ENCODE results near the gene EPC1.

The EPC1 gene

GRCh38 chr10:32246685-32247084, 100.3 kb downstream of the EPC1 start:
- TF ChIP-seq, protein P1, sequence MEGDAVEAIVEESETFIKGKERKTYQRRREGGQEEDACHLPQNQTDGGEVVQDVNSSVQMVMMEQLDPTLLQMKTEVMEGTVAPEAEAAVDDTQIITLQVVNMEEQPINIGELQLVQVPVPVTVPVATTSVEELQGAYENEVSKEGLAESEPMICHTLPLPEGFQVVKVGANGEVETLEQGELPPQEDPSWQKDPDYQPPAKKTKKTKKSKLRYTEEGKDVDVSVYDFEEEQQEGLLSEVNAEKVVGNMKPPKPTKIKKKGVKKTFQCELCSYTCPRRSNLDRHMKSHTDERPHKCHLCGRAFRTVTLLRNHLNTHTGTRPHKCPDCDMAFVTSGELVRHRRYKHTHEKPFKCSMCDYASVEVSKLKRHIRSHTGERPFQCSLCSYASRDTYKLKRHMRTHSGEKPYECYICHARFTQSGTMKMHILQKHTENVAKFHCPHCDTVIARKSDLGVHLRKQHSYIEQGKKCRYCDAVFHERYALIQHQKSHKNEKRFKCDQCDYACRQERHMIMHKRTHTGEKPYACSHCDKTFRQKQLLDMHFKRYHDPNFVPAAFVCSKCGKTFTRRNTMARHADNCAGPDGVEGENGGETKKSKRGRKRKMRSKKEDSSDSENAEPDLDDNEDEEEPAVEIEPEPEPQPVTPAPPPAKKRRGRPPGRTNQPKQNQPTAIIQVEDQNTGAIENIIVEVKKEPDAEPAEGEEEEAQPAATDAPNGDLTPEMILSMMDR (IDR thresholded peaks at IDR 0.05), result no peak
- H2AFZ ChIP-seq, result no peak overlapping the region
- no peaks in the 10 kb centered on the region for H3K4me1 ChIP-seq
- H3K9ac ChIP-seq, result no peak overlapping the region
- no peak overlapping the region for H3K4me2 ChIP-seq (ENCODE audit: low read length)
- no peaks in the 10 kb centered on the region for H3K79me2 ChIP-seq
- H3K27me3 ChIP-seq (ENCODE audit: control insufficient read depth, insufficient read depth, low read length), result no peaks in the 10 kb centered on the region
- no peaks in the 10 kb centered on the region for H3K9me3 ChIP-seq (ENCODE audit: control insufficient read depth, low read length)
- H3K36me3 ChIP-seq (ENCODE audit: control insufficient read depth, insufficient read depth, low read length), result no peaks in the 10 kb centered on the region
- H3K4me3 ChIP-seq (ENCODE audit: low read depth, low read length), result no peak overlapping the region
- no peak overlapping the region for H3K27ac ChIP-seq

- H3K4me1 ChIP-seq, result no peaks in the 10 kb centered on the region
- no peak overlapping the region for H3K4me2 ChIP-seq (ENCODE audit: low read length)
- H3K4me3 ChIP-seq (ENCODE audit: low read depth, low read length), result no peak overlapping the region
- H3K9me3 ChIP-seq (ENCODE audit: control insufficient read depth, low read length), result no peaks in the 10 kb centered on the region
- H2AFZ ChIP-seq, result no peak overlapping the region
- H3K9ac ChIP-seq, result no peak overlapping the region
- no peaks in the 10 kb centered on the region for H3K79me2 ChIP-seq
- H3K36me3 ChIP-seq (ENCODE audit: control insufficient read depth, insufficient read depth, low read length), result no peaks in the 10 kb centered on the region
- TF ChIP-seq, protein P1 (IDR thresholded peaks at IDR 0.05), result no peak
- no peaks in the 10 kb centered on the region for H3K27me3 ChIP-seq (ENCODE audit: control insufficient read depth, insufficient read depth, low read length)
- H3K27ac ChIP-seq, result no peak overlapping the region
These were observed 101.2 kb downstream of the EPC1 start for GRCh38 chr10:32245760-32246159.

DNA sequence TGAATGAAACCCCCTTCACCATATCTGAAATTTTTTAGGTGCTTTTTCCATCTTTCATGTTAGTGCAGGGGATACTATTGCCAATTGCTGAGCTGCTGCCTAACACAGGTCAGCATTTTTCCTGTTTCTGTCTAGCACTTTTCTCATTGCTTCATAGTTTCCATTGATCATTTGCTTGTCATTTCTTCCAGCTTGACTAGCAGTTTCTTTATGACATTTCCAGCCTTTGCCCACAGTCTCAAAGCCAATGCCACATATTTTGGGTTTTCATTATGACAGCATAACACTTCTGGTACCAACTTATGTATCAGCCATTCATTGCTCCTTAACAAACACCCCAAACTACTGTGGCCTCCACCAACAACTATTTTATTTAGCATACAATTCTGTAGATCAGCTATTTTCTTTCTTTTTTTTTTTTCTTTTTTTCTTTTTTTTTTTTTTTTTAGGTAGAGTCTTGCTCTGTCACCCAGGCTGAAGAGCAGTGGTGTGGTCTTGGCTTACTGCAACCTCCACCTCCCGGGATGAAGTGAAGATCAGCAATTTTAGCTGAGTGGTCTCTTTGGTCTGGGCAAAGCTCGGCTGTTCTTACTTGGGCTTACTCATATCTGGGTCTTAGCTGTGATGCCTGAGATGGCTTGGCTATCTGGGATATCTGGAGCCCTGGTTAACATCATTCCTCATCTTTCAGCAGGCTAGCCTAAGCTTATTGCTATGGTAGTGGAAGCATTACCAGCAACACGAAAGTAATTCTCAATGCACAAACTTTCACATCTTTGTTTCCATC, 102.3 kb downstream of the EPC1 start:
- Histone ChIP-seq H3K9me3 (ENCODE audit: control insufficient read depth, low read length) (no peaks in the 10 kb centered on the region), H3K36me3 (ENCODE audit: control insufficient read depth, insufficient read depth, low read length) (no peaks in the 10 kb centered on the region), H2AFZ (no peak overlapping the region)

DNA sequence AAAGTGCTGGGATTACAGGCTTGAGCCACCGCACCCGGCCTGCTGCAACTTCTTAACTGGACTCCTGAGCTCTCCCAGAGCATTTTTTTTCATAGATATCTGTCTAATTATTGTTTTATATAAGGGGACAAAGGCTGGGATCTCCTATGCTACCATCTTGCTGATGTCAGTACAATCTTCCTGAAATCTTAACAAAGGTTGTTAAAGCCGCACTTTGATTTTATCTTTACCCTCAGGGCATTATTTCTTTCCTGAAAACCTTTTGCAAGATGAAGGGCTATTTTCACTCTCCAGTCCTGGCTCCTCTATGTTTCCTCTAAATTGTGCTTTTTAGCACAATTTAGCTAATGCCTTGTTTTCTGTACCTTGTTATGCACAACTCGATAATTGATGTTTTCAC, 102.9 kb downstream of the EPC1 start:
- Histone ChIP-seq H2AFZ (no peak overlapping the region), H3K4me2 (ENCODE audit: low read length) (no peak overlapping the region), H3K36me3 (ENCODE audit: control insufficient read depth, insufficient read depth, low read length) (no peaks in the 10 kb centered on the region), H3K27ac (no peak overlapping the region), H3K4me3 (ENCODE audit: low read depth, low read length) (no peak overlapping the region), H3K9ac (no peak overlapping the region), H3K9me3 (ENCODE audit: control insufficient read depth, low read length) (no peaks in the 10 kb centered on the region), H3K4me1 (no peaks in the 10 kb centered on the region), H3K79me2 (no peaks in the 10 kb centered on the region), H3K27me3 (ENCODE audit: control insufficient read depth, insufficient read depth, low read length) (no peaks in the 10 kb centered on the region)
- TF ChIP-seq, protein P1 (IDR thresholded peaks at IDR 0.05), result no peak

More for the DNA sequence above, 102.3 kb downstream of the EPC1 start:
- H3K79me2 ChIP-seq, result no peaks in the 10 kb centered on the region
- no peak overlapping the region for H3K4me2 ChIP-seq (ENCODE audit: low read length)
- H3K27ac ChIP-seq, result no peak overlapping the region
- TF ChIP-seq, protein P1 (IDR thresholded peaks at IDR 0.05), result no peak
- no peaks in the 10 kb centered on the region for H3K4me1 ChIP-seq
- H3K9ac ChIP-seq, result no peak overlapping the region
- H3K4me3 ChIP-seq (ENCODE audit: low read depth, low read length), result no peak overlapping the region
- no peaks in the 10 kb centered on the region for H3K27me3 ChIP-seq (ENCODE audit: control insufficient read depth, insufficient read depth, low read length)

GRCh38 chr10:32241946-32242345, 105.0 kb downstream of the EPC1 start:
- H2AFZ ChIP-seq, result no peak overlapping the region
- TF ChIP-seq, protein P1 (IDR thresholded peaks at IDR 0.05), result no peak

More at GRCh38 chr10:32241946-32242345, 105.0 kb downstream of the EPC1 start:
- Histone ChIP-seq H3K4me2 (ENCODE audit: low read length) (no peak overlapping the region), H3K36me3 (ENCODE audit: control insufficient read depth, insufficient read depth, low read length) (no peaks in the 10 kb centered on the region), H3K27ac (no peak overlapping the region), H3K79me2 (no peaks in the 10 kb centered on the region), H3K4me3 (ENCODE audit: low read depth, low read length) (no peak overlapping the region), H3K27me3 (ENCODE audit: control insufficient read depth, insufficient read depth, low read length) (no peaks in the 10 kb centered on the region), H3K4me1 (no peaks in the 10 kb centered on the region), H3K9me3 (ENCODE audit: control insufficient read depth, low read length) (no peaks in the 10 kb centered on the region), H3K9ac (no peak overlapping the region)

Data from parathyroid adenoma (tissue), 2 donors.